HG03135 (cell line): ENCODE measurements around the gene MICALL2.

ENCODE experiments used
- ATAC-seq: cut with Tn5 transposase; IDR thresholded peaks from one replicate; pipeline ENCODE4 v1.9.1; 2021; ENCODE audit warnings: mild to moderate bottlenecking, moderate library complexity; ENCODE audit not compliant: unreplicated experiment

MICALL2 gene

DNA sequence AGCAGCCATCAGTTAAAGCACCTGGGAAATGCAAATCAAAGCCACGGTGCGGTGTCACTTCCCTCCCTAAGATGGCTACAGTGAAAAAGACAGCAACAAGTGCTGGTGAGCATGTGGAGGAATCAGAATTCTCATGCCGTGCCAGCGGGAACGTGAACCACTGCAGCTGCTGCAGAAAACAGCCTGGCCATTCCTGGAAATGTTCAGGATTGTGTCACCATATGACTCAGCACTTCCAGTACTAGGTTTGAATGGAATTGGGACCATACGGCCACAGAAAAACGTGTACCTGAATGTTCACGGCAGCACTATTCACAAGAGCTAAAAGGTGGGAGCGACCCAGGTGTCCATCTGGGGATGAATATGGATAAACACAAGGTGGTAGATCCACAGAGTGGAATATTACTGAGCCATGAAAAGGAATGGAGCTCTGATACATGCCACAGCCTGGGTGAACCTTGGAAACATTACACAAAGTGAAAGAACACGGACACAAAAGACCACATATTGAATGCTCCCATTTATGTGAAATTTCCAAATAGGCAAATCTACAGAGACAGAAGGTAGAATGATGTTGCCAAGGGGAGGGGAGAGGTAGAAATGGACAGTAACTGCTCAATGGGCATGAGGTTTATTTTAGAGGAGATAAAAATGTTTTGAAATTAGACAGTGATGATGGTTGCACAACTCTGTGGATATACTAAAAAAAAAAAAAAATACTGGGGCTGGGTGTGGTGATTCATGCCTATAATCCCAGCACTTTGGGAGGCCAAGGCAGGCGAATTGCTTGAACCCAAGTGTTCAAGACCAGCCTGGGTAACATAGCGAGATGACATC, 61.6 kb downstream of the MICALL2 start:
- no peak for ATAC-seq

GRCh38 chr7:1396195-1396594, 63.1 kb downstream of the MICALL2 start:
- no peak for ATAC-seq

DNA sequence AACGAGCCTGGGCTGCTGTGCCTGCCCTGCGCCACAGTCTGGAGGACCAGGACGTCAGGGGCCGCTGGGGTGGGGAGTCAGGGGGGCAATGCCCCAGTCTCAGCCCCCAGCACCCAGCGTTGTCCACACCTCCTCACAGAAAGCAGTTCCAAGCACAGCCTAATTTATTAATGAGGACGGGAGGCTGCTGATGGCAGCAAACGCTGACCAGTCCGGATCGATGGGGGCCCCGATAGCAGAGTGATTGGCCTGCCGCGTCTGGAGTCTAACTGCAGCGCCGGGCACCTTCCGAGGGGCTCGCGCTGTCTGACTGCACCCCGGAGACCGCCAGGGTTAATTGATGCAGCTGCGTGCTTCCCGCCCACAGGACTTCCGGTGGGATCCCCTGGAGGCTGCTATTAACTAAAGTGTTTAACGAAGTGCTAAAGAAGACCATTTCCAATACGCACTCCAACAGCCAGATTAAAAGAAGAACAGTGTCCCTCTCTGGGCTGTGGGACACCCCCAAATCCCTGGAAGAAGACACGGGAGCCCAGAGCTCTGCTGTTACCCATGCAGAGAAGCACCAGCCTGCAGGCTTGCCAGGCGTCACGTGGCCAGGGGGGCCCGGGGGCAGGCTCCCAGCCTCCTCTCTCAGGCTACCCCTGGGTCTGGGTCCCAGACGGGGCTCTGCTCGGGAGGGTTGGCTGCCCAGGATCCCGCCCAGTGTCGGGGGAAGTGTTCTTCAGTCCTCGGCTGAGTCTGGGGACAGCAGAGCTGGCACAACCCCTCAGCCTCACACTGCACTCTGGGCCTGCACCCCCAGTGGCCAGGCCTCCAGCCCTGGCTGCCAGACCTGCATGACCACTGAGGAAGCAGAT, 63.8 kb downstream of the MICALL2 start:
- no peak for ATAC-seq

- ATAC-seq, result no peak
Measured at GRCh38 chr7:1394371-1394770, 64.9 kb downstream of the MICALL2 start.

DNA sequence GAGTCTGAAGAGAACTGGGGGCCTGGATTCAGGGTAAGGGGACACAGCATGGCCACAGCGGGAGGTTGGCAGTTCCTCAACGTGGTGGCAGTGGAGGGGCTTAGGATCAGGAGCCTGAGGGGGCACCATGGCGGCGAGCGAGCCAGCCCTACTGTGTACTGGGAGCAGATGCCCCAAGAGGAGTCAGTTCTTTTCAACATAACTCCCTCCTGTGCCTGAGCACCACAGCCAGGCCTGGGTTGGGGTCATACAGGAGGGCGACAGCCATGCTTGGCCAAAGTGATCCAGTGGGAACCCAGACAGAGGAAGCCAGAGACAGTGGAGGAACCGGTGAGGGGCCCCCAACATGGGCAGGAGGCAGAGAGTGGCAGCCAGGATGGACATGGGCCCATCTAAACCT, 65.8 kb downstream of the MICALL2 start:
- no peak for ATAC-seq

- ATAC-seq, result no peak
Measured at GRCh38 chr7:1392556-1392955, 66.7 kb downstream of the MICALL2 start.

GRCh38 chr7:1391449-1391848, 67.8 kb downstream of the MICALL2 start:
- no peak for ATAC-seq

DNA sequence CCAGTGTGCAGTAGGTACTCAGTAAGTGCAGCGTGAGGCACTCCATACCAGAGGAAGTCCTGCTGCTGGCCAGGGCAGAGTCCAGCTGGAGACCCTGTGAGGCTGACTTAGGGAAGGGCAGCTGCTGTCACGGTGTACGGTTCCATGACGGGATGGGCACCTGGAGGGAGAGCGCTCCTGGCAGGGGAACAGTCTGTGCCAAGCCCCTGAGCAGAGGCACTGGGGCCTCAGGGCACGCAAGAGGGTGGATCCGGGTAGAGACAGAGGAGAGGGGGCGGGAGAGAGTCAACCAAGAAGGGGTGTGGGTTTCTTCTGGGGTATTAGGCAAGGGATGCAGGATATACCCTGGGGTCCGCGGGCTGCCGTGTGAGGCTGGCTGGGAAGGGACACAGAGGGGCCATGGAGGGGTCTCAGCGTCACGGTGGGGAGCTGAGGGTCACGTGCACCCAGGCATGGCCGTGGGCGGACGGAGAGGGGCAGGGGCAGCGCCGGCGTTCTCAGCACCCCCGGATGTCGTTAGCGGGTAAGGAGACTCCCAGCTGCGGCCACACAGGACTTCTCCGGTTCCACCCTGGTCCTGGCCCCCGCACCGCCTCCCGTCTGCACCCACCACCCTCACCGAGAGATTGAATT, 70.5 kb downstream of the MICALL2 start:
- ATAC-seq, result no peak

GRCh38 chr7:1388021-1388702, 71.1 kb downstream of the MICALL2 start:
- no peak for ATAC-seq

GRCh38 chr7:1387261-1387660, 72.0 kb downstream of the MICALL2 start:
- no peak for ATAC-seq

- no peak for ATAC-seq
Measured at GRCh38 chr7:1386623-1387220, 72.5 kb downstream of the MICALL2 start.

GRCh38 chr7:1385809-1386622, 73.3 kb downstream of the MICALL2 start:
- ATAC-seq, result no peak

GRCh38 chr7:1385086-1385808, 74.0 kb downstream of the MICALL2 start:
- ATAC-seq, result no peak
